Erythroblast (primary cell): ENCODE measurements around the gene MAEL.

Experiments used
- DNase-seq, 2 experiments: peaks; one replicate each; lab custom pipeline; 2025; lab: John Stamatoyannopoulos, UW
- GATA1 ChIP-seq: IDR thresholded peaks from 2 replicates; pipeline ENCODE4 v1.6.1; 2011; ENCODE audit warnings: low read depth, mild to moderate bottlenecking, control low read depth, low read length, moderate library complexity
- POLR2A ChIP-seq: IDR thresholded peaks from 2 replicates; pipeline ENCODE4 v1.6.1; 2011; ENCODE audit warnings: mild to moderate bottlenecking, low read length

MAEL gene

DNA sequence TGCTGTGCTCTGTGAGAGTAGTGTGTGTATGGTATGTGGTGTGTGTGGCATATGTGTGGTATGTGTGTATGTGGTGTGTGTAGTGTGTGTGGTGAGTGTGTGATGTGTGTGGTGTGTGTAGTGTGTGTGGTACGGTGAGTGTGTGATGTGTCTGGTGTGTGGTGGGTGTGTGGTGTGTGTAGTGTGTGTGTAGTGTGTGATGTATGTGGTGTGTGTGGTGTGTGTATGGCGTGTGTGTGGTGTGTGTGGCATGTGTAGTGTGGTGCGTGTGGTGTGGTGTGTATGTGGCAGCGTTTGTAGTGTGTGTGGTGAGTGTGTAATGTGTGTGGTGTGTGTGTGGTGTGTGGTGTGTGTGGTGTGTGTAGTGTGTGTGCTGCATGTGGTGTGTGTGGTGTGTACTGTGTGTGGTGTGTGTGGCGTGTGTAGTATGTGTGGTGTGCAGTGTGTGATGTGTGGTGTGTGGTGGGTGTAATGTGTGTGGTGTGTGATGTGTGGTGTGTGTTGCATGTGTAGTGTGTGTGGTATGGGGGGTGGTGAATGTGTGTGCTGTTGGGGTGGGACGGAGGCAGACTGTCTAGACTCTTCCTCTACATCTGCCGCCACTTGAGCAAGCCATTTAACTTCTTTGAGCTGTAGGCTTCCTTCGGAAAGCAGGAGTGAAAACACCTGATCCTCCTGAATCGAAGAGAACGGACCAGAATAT lies 67.6 kb downstream of the MAEL start:
- DNase-seq, result peak; percentile 32 to 43
- TF ChIP-seq POLR2A (no peak), GATA1 (no peak)

DNA sequence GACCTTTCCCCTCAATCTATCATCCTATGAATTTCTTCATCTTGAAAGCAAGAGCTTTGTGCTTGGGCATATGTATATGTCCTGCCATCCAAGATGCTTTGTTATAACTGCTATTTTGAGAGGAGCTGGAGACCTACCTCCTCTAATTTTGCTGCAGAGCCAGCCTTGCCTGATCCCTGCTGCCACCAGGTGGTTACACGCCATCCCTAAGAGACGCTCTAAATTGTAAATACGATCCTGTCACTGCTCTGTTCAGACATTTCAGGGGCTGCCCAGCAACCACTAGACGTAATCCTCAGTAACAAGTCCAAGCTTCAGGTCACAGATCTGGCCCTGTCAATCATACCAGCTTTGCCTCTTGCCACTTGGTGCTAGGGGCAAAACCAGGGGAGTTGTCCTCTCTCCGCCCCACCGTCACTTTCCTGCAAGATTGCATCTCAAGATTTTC lies 68.2 kb downstream of the MAEL start:
- peak; percentile 38 to 49 for DNase-seq
- TF ChIP-seq GATA1, result no peak
- no peak for TF ChIP-seq POLR2A

DNA sequence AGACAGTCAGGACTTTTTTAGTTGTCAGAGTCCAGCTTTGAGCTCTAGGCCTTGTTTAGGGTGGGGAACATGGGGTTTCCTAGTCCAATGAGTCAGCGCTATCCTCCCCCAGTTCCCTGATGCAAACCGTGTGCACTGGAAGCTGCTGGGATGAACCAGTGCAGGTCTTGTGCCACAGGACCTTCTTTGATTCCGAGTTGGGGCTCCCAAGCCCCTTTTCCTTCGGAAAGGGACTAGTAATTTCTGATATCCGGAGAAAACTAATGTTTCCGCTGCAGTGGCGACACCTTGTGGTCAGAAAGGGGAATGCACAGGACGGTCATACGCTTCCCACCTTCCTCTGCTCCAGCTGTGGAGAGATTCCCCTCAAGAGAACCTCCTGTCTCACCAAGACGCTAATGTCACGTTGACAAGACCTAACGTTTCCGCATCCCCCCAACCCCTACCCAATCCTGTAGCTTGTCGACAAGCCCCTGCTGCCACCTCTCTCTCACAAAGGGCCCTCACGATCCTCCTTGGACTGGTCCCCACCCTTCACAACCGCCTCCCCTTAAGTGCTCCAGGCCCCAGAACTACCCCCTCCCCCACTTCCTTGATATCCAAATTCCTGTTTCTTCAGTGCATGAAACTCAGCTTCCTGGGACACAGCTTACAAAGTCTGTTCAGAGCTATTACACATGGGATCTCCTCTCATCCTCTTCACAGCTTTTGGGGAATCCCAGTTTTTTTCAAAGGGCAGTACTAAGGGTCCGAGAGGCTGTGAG lies 70.1 kb downstream of the MAEL start:
- TF ChIP-seq POLR2A (no peak), GATA1 (no peak)
- DNase-seq, result peak; percentile 61 to 81

DNA sequence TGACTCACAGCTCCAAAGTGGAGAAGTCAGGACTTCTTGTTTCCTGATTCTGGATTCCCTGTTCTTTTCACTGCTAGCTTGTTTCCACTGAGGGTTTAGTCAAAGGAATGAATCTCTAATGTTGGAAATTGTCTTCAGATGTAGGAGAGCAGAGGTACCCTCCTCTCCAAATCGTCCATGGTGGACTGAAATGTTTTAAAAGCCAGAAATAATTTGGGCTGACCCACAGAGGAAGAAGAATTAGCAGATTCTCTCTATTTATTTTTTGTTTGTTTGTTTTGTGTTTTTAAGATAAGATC lies 70.7 kb downstream of the MAEL start:
- TF ChIP-seq GATA1 (no peak), POLR2A (no peak)
- no peak for DNase-seq

DNA sequence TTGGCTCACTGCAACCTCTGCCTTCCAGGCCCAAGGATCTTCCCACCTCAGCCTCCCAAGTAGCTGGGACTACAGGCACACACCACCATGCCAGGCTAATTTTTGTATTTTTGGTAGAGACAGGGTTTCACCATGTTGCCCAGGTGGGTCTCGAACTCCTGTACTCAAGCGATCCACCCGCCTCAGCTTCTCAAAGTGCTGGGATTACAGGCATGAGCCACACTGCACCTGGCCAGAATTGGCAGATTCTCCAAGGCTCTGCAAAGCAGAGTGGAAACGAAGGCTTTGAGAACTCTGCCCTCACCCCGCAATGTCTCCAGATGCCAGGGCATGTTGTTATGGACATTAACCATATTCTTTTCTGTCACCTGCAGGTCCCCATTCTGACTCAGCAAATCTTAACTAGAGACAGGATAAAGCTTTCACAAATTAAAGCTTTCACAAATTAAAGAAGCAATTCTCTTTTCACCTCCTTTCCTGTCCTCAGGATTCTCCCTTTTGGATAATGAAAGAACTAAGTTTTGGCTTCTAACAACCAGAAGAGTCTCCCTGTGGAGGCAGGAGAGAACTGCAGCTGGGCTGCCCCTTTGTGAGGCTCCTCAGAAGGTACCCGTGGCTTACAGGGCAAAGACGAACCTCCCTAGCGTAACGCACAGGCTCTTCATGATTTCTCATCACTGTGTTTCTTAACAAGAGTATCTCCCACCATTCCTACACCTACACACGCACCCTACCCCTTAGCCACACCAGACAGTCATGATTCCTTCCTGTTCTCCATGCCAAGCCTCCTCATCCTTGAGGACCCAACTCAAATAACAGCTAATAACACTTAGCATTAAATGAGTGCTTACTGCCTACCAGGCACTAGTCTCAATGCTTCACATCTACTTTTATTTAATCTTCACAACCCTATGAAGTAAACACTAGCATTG lies 71.3 kb downstream of the MAEL start:
- no peak for TF ChIP-seq GATA1
- no peak for TF ChIP-seq POLR2A
- no peak for DNase-seq

DNA sequence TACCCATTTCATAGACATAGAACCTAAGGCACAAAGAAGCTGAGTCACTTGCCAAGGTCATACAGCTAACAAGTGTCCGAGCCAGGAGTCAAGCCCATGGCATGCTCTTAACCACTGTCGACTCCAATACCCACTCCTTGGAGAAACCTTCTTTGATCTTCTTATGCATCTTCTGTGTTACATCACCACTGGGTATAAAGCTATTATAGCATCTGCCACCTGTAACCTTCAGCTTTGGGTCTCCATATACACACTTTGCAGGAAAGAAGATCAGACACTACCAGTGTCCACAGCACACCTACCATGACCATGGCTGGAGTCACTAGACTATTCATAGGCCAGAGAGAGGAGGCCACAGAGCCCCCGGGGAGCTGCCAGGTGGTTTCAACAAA lies 72.0 kb downstream of the MAEL start:
- TF ChIP-seq POLR2A (no peak), GATA1 (no peak)
- no peak for DNase-seq

DNA sequence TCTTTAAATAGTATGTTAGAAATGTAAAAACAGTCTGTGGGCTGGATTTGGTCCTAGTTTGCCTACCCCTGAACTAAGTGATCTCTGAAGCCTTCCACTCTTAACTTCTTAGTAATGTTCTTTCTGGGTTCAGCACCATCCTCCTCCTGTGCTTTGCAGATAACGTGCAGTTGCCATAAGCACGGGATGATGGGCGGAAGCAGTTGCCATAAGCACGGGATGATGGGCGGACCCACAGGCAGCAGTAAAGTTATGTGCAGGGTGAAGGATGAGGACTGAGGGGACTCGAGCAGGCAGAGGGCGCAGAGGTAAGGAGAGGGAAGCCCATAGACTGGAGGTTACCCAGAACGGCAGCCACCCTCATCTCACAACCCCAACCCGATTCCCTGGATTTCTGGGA lies 75.5 kb downstream of the MAEL start:
- peak; percentile 42 to 47 for DNase-seq
- TF ChIP-seq GATA1, result no peak
- no peak for TF ChIP-seq POLR2A

DNA sequence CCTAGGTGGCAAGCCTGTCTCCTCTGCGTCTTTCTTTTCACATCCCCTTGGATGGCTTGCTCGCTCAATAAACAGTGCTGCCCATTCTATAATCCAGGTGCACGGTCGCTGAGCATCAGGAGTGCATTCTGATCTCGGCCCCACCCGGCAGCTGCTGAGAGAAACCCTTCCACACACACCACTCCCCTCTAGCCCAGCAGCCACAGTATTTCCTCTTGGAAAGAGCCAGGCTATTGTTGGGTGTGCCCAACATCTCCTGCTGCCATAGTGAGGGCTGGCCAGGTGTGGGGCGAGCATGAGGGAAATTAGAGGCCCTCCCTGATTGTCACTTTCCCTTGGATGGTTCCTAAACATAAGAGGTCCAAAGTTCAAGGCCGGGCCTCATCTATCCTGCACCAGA lies 76.4 kb downstream of the MAEL start:
- DNase-seq, result no peak
- TF ChIP-seq POLR2A (no peak), GATA1 (no peak)

DNA sequence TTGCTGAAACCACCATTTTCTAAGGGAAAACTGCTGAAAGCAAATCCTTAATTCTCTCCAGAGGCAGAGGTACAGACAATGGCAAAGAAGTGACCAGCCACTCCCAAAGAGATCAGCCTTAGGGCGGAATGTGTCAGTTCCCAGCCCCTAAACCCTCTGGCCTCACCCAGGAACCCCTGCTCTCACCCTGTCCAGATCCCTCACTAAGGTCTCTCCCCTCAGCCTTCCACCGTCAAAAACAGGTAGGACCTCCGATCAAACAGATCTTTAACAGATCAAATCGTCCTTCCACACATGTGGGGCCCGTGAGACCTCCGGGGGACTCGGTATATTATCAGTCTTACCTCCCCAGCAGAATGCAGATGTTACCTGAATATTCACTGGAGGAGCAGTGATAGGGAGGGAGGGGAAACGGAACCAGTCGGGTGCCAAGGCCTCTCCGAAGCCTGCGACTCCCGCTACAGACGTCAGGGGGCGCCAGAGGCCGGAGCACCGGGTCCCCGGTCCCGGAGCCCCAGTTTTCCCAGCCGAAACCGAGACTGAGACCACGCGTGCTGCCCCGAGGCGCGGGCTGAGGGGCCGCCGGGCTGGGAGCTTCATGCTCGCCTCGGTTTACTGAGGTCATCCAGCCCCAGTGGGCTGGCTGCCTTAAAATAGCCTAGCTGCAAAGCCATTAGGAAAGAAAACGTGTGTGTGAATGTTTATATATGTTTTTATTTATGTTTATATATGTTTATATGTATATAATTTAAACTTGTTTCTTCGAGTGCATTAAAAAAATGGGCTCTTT lies 77.4 kb downstream of the MAEL start:
- DNase-seq, result peak; percentile 56 to 76

DNA sequence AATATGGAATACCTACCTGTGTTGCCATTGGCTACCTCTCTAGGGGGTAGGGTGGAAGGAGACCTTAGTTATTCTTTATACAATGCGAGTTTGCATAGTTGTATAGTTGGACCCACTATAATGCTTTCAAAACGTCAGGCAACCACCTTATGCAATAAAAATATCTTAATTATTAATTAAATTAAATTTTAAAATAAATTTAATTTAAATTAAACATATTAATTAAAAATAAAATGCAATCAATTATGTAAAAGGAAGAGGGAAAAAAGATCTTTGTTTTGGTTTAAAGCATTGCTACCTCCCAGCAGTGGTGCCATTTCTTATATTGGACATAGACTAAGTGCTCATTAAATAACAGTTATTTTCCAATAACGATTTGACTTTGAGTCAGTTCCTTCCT lies 78.8 kb downstream of the MAEL start:
- DNase-seq, result no peak
- no peak for TF ChIP-seq GATA1
- no peak for TF ChIP-seq POLR2A

More for the DNA sequence above, 77.4 kb downstream of the MAEL start:
- TF ChIP-seq GATA1 (no peak), POLR2A (no peak)

DNA sequence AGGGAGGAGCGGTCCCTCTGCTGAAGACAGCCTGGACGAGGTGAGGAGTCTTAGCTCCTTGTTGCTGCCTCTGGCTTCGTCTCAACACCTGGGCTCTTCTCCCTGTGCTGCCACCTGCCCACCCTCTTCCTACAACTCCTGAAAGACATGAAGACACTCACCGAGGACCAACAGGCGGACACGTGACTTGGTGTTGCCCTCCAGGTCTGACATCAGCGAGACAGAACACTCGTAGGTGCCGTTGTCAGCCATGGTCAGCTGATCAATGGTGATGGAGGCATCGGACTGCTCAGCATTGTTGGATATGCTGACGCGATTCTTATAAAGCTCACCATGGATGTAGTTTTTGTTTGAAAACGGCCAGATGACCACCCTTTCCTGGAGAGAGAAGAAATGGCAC lies 79.7 kb downstream of the MAEL start:
- TF ChIP-seq GATA1 (no peak), POLR2A (no peak)

DNA sequence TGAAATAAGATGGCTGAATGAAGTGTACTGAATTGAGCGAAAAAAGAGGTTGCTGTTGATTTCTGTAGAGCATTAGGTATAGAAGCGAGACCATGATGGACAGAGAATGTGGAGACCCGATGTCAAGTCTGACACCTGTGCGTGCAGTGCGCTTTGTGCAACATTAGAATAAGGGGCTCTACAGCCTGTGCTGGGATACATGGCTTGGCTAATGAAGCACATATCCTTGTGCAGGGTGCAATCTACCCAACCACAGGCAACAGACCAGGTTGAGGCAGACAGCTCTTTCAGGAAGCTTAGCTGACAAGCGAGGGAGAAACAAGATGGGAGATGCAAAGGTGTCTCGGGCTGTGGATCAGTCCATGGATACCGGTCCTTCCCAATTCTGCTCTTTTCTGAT lies 82.2 kb downstream of the MAEL start:
- DNase-seq, result no peak
- TF ChIP-seq GATA1, result no peak
- TF ChIP-seq POLR2A, result no peak

More for the DNA sequence above, 79.7 kb downstream of the MAEL start:
- DNase-seq, result no peak
